GM11168 (cell line): ENCODE results near the gene ACTG1.

Experiments used
- in situ Hi-C: fragments of 300-500 bp; cut with MboI; formaldehyde crosslinking; loops from one replicate; pipeline ENCODE4 v1.12.0; 2022; ENCODE audit warnings: low sequenced_read_pairs; ENCODE audit not compliant: unreplicated experiment

The ACTG1 gene

DNA sequence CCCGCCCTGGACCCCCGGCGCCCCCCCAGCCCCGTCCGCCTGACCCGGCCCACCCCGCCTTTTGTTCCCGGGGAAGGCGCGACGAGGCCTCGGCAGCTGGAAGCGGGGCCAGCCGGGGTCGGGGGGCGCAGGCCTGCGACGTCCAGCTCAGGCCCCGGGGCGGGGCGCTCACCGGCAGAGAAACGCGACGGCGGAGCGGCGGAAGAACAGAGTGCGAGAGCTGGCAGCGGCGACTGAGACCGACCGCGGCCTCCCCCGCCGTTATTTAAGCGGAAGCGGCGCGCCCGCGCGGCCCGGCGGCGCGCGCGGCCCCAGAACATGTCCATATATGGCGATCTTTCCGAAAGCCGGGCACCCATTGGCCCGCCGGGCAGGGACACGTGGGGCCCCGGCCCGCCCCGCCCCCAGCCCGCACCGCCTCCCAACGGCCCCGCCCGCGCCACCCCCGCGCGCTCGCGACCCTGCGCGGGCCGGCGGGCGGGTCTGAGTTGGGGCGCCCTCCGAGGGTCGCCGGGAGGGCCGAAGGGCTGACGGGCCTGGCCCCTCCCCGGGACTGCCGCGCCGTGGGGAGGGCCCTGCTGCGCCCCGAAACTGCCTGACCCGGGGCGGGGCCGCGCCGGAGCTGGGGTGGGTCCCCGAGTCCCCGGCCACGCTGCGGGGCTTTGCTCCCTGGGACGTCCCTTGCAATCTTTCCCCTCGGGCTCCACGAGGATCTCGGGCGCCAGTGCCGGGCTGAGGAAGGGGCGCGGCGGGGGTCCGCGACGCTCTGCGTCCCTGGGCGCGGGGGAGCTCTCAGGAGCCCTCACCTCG lies at the start of gene ACTG1:
Gene ACTG1, minus strand, starts transcription at position 238 of the 810 bp plus-strand sequence. CDS start 445 bp downstream, outside the sequence.
- in situ Hi-C loops = no loop called here

DNA sequence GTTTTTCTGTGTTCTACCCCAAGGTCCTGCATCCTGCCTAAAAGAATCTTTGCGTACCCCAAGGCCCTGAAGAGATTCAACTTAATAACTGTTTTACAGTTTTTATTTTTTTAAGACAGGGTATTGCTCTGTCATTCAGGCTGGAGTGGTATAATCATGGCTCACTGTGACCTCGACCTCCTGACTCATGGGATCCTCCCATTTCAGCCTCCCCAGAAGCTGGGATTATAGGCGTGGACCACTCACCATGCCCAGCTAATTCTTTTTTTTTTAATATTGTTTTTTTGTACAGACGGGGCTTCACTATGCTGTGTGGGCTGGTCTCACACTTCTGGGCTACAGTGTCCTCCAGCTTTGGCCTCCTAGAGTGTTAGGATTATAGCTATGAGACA lies 48.9 kb upstream of the ACTG1 start:
- in situ Hi-C loops = no loop called here

DNA sequence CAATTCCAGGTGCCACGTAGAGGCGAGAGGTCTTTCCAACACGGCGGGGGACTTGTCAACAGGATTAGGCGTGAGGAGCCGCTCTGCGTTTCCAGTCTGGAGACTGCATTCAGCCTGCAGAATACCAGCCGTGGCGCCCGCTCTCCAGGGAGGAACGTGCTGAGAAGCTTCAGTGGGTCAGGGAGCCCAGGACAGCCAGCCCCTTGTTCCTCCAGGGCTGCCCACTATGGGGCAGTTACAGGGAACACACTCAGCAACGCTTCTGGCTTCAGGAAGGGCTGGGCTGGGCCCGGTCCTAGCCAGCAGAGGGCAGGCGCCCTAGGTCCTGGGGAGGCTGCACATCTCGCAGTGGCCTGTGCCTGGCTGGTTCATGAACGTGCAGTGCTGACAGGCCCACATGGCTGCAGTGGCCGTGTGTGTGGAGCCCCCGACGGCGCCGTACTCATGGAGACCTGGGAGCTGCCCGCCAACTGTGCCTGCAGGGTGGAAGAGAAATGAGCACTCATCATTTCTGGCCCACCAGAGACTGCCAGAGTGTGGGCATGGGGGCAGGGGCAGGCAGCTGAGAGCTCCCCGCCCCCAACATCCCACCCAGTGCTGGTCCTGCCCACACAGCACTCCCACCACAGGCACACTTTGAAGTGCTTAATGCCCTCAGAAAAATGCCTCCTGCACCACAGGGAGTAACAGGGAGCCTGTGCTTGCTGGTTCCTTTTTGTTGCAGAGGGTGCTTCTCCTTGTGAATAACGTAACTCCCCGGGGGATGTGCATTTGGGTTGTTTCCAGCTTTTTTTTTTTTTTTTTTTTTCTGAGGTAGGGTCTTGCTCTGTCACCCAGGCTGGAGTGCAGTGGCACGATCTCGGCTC lies 46.6 kb upstream of the ACTG1 start:
- in situ Hi-C loops = no loop called here

DNA sequence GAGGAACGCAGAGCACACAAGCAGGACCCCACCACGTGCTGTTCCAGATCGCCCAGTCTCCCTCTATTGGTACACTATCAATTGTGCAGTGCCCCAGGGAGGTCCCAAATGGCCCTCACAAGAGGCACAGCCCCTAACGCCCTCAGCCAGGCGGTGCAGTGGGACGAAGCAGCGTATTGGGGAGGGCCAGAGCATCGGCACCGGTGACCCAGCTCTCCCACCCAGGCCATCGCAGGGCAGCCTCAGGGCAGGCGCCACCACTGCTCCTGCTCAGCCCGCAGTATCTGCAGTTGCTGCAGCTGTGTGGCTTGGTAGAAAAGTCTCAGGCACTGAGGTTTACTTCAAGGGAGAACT lies 45.5 kb upstream of the ACTG1 start:
- in situ Hi-C loops = no loop called here

DNA sequence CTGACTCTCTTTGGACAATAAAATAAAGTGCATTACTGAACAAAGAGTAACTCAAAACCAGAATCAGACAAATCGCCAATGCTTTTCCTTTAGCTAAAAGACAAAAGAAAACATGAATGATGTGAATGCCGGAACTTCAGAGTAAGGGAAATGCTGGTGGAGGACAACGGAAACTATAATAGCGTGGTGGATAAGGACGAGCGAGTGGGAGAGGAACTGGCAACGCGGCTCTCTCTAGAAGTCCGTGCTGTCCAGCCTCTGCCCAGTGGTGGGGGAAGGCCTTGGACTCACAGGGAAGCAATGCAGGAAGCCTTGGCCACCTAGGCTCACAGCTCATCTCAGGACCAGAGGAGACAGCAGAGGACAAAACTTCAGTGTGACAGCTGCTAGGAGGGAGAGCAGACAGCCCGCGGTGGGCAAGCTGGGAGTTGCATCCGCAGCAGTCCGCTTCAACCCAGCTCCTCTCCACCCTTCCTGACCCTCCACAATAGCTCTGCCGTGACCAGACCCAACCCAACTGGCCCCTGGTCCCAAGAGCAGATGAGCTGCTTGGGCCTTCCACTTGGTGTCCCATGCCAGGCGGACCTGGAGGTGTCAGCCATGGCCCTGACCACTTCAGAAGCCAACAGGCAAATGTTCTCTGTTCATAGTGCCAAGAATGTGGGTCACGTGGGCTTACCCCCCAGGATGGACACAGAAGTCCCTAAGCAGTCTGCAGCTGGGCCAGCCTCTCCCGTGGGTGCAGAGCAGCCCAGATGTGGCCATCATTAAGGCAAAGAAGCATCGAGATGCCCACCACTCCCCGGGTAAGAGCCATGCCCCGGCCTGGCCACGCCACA lies 44.9 kb upstream of the ACTG1 start:
- in situ Hi-C loops = no loop called here

DNA sequence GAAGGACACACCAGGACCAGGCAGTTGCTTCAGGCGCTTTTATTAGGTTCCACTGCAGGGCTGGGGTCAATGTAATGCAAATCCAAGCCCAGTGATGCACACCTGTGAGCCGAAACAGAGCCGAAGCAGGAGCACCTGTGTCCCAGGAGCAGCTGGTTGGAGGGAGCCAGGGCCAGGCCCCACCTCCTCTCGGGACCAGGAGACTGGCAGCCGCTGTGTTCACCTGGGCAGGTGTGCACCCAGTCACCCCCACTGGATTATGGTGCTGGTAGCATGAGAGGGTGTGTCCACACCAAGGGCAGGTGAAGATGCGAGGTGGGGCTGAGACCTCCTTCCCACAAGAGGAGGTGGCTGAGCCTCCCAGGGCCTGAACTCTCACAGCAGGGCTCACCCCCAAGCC lies 44.3 kb upstream of the ACTG1 start:
- in situ Hi-C loops = no loop called here

DNA sequence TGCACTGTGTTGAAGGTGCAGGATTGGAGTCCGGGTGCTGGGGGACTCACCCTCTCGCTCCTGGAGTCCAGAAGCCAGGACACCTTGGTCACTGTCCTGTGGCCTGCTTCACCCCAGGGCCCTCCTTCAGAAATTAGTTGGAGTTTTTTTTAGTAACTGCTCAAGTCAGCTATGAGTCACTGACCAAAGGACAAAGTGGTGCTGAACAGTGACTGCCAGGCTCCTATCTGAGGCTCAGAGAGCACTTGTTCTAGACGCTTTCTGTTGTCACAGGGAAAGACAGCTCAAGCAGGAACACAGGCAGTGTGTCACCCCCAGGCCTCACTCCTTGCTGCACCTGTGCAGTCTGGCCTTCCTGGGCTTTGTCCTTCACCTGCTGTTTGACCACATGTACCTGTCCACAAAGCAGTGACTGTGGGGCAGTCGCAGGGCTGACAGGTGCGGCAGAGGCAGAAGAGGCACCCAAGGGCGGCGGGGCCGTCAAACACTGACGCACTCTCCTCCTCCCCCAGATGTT lies 43.6 kb upstream of the ACTG1 start:
- in situ Hi-C loops = no loop called here

DNA sequence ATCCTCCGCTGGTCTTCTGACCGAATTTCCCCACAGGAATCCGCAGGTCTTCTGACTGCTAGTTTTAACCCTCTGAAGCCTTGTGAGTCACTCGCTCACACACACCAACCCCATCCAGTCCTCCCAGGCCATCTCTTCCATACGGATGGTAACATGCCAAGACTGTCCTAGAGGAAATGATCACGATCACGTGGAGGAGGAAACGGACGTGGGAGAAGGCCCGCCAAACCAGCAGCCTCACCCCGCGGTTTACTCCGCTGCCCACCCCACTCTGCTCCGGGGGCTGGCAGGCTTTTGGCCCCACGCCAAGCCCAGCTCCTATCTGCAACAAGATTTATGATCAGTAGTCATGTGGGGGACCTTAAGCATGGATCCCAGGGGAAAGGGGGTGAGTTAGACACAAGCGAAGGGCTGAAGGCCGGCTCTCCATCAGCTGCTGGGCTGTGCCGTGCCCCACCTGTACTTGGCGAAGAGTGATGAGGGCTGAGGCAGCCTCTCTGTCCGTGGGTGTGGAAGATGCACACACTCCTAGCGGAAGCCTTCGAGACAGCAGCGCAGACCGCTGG lies 41.1 kb upstream of the ACTG1 start:
- in situ Hi-C loops = no loop called here

DNA sequence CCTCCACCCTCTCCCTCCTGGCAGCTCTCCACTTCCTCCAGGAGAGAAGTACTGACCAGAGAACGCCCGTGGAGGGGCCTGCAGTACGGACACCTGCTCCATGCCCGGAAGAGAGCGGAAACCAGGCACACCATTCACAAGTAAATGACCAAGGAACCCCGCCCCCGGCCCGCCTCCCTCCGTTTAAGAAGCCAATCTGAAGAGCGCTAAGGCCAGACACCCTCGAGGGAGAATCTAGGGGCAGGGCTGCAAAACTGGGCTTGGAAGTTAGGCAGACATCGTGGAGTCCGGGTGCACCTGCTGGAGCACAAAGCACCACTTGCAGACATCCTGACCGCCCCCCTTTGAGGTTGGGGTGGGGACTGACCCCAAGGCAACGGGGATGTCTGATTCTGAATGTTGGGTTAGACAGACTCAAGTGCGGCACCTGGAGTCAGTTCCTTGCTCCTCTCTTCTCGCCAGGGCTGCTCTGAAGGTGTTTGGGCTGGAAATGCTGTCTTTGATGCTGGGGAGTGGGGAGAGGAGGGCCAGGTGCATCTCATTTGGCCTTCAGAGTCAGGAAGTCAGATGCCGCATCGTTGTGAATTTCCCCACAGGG lies 40.5 kb upstream of the ACTG1 start:
- in situ Hi-C loops = no loop called here

DNA sequence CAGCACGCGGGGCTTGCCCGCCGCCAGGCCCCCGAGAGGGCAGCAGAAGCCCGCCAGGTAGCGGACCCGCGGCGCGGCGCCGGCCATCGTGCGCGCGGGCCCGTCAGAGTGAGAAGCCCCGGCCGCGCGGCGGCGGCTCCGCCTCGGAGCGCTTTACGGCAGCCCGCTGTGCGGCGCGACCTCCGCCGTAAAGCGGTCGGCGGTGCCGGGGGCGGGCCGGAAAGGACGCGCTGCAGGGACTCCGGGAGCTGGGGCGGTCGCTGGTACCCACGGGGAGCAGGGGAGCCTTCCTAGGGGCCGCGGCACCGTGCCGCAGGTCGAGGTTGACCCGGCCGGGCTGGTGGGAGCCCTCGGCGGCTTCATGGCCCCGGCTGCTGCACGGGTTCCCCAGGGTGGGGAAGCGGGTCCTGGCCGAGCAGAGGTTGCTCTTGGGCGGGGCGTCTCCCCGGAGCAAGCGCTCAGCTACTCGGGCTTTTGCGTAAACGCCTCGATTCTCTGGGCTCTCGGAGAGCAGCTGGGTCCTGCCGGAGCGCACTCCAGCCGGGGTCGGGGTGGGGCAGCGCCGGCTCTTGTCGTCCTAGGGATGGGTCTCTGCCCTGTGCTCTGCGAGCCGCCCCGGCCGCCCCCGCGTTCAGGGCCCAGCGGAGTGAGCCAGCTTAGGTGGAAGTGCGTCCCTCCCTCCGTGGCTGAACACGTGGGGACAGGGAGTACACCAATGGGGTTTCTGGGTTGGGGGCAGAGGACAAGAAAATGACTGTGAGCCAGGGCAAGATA lies 39.8 kb upstream of the ACTG1 start, which contains the start of gene FAAP100:
Gene FAAP100, minus strand, starts transcription at position 110 of the 774 bp plus-strand sequence. Its CDS starts 23 bp downstream, at position 87.
- in situ Hi-C loops = no loop called here

DNA sequence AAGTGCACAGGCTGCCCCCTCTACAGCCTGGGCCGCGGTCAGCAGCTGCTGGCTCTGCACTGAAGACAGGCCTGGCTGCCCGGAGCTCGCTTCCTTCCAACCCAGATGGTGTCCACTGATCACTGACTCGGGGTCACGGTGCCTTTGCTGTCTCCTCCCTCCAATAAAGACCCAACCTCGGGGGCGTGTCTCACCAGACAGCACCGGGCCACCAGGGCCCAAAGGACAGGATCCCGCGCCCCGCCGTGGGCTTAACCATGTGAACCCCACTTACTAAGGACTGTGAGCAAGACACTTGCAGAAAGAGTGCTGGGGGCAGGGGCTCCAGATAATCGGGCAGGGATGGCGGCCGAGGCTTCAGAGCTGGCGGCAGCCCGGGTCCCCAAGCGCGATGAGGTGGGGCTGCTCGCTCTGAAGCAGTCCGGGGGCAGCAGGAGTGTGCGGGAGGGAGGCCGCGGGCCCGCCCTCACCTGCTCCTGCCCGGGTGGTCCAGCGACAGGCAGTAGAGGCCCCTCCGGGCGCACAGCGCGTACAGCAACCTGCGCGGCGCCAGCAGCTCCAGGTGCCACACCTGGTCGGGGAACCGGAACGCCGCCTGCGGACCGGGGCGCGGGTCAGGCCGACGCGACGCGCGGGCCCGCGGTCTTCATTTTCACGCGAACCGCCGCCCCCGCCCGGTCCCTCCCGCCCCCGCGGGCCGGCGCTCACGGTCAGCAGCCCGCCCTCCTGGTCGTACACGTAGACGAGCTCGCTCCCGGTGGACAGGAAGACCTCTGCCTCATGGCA lies 39.1 kb upstream of the ACTG1 start:
- in situ Hi-C loops = no loop called here

DNA sequence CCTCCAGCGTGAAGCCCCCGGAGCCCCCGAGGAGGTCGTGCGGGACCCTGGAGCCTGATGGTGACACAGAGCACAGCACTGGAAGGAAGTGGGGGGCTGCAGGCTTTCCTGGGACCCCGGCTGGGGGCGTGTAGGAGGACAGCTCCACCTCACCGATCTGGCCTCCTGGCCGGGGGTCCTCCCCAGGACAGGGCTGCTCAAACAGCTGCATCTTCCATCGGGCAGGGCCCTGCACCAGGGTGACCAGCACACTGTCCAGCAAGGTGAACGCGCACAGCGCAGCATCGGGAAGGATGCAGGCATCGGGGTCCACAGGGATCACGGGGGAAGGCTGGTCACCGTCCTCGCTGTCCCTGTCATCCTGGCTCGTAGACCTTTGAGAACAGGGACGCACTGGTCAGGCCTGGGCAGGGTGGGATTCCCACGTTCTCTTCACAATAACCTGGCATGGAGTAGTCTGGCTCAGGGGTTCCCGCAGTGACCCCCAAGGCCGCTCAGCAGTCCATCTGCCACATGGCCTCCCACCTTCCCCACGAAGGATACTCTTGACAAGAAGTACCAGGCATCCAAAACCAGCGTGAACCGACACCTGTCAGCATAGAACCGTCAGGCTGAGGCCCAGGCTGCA lies 38.3 kb upstream of the ACTG1 start:
- in situ Hi-C loops = no loop called here

DNA sequence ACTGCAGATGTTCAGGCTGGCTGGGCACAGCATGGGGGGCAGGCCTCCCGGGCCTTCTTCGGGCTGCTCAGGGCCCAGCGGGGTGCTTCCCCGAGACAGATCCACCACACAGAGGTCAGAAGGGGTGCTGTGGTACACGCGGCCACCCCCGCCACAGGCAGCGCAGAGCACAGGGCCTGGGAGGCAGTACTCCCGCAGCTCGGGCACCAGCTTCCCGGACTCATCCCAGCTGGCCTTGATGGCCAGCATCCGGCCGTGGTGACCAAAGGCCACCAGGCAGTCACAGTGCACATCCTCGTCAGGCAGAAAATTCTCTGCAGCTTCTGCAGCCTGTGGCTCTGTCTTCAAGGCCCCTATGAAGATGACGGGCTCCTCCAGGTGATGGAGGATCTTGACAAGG lies 37.7 kb upstream of the ACTG1 start:
- in situ Hi-C loops = no loop called here

DNA sequence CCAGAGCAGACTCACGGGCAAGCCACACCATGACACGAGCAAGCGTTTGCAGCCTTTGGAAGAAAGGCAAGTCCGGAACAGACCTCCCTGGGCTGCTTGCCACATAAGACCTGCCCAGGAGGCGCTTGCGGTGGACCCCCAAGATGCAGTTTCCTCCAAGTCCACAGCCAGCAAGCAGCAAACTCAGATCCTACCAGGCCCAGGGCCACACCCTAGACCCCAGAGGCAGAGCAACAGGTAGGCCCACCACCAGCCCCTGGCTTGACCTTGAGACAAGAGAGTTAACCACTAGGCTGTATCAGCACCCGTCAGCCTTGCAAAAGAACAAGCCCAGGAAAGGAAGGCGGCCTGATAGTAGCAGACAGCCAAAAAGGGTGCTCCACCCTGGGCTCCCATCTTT lies 37.2 kb upstream of the ACTG1 start:
- in situ Hi-C loops = no loop called here

DNA sequence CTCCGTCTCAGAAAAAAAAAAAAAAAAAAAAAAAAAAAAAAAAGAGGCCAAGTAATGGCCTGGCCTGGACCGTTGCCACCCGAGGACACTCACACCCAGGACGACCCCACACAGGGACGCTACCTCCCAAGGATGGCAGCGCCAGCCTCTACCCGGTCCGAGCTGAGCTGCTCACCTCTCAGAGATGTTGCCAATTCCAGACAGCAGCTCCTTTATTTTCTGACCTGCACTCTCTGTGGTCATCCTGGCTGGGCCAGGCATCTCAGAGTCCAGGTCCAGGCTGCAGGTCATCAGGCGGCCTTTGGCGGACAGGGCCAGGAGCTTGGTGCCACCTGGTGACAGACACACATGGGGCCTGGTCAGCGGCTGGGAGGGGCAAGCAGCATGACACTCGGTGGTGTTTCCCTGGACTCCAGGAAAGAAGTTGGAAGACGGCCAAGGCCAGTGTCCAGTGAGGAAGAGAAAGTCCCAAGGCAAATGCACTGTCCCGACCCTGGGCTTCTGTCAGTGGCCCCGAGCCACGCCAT lies 36.5 kb upstream of the ACTG1 start:
- in situ Hi-C loops = no loop called here

DNA sequence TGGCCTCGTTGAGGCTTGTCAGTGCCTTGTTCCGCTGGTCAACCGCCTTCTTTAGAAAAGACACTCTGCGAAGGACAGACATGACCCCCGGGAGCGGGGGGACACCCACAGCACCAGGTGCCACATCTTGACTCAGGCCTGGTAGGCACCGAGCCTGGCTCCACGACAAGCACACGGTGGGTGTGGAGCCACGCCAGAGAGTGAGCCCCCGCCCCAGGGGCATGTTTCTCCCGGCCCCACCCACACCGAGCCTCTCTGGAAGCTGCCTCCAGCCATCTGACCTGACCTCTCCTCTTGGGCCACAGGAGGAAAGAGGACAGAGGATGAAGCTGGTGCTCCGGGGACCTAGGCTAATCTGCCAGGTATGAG lies 35.0 kb upstream of the ACTG1 start:
- in situ Hi-C loops = no loop called here

DNA sequence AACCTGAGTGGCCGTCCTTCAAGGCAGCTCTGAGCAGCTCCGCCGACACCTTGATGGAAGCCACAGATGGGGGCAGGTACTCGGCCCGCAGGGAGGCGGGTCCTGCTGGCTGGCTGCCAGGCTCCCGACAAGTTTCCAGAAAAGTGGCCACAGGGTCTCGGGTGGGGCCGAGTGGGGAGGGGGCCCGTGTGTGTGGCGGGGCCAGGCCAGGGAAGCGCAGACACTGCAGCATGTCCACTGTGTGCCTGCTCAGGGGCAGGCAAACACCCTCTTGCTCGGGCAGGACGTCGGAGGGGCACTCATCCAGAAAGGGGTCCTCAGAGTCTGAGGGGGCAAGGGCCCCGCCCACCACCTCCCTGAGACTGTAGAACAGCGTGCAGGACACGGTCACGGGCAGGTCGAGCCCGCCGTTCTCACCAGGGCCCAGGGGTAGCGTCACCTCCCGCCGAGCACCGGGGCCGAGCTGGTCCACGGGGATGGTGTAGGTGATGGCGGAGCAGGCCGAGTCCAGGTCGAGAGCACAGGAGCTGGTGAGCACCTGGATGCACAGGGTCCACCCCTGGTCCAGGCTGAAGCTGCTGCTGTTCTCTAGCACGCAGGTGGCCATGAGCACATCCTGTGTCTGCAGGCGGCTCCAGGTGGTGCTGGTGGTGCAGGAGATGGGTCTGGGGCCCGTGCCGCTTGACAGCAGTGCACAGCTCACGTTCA lies 34.5 kb upstream of the ACTG1 start:
- in situ Hi-C loops = no loop called here
